ENCODE results near the gene PLEKHA6.
"Not testable (repeated sequence)": the region's sequence is repeated elsewhere in the genome, so short reads cannot be mapped to it uniquely, and the experiment has no call there.

Gene PLEKHA6

DNA sequence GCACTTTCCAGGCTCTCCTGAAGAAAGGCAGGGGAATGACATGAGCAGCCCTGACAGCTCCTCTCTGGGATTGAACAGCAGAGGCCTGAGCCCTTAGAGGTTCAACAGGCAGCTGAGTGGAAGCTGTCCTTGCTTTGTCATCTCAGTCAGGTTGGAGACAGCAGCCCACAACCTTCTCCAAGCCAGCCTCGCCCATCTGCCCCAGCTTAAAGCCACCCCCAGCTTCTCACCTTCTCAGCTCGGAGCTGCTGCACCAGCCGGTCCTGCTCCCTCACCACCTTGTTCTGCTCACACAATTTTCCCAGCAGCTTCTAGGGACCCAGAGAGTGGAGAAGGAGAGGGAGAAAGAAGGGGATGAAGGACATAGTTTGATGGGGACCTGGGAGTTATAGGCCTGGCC lies 110.8 kb downstream of the PLEKHA6 start:
- no peak overlapping the region for H3K4me3 ChIP-seq (ENCODE audit: low read depth, low read length)

DNA sequence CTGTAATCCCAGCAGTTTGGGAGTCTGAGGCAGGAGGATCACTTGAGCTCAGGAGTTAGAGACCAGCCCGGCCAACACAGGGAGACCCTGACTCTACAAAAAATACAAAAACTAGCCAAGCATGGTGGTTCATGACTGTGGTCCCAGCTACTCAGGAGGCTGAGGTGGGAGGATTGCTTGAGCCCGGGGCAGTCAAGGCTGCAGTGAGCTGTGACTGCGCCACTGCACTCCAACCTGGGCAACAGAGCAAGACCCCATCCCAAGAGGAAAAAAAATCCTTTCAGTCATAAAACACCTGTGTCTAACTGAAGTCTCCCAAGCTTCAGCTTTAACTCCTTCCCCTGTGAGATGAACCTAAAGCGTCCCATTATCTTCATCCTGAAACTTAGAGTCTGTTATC lies 112.9 kb downstream of the PLEKHA6 start:
- H3K4me3 ChIP-seq (ENCODE audit: low read depth, low read length) = no peak overlapping the region

DNA sequence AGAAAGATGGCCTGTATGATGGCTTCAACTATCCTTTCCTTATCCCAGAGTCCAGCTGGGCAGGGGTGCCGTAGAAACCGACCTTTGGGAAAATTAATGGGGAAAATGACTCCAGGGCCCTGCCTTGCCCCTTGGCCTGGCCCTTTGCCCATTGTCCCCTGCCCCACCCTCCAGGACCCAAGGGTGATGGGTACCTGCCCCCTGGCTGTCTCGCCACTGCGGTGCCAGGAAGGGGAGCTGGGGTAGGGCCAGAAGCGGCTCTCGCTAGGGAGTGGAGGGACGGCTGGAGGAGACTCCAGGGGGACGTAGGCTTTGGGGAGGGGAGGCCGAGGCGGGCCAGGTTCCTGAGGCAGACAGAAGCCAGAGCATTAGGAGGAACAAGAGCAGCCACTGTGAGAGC lies 116.8 kb downstream of the PLEKHA6 start:
- no peak overlapping the region for H3K4me3 ChIP-seq (ENCODE audit: low read depth, low read length)

DNA sequence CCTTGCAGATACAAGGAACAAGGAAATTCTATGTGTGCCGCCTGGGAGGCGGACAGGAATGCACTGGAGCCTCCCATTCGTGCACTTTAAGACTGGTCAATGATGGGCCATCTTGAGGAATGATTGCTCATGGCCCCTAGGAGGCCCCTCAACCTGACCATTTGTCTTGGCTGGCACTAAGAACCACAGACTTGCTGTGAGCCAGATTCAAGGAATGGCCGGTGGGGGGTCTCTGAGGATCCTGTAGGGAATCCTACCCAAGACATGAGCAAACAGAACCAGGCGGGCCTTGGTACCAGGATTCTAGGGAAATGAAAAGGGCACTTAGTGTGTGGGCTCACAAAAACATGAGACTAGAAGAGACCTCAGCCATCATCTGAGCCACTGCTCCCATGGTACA lies 117.8 kb downstream of the PLEKHA6 start:
- no peak overlapping the region for H3K4me3 ChIP-seq (ENCODE audit: low read depth, low read length)

- no peak overlapping the region for H3K4me3 ChIP-seq (ENCODE audit: low read depth, low read length)
Measured at GRCh38 chr1:204241050-204241449, 118.7 kb downstream of the PLEKHA6 start.

DNA sequence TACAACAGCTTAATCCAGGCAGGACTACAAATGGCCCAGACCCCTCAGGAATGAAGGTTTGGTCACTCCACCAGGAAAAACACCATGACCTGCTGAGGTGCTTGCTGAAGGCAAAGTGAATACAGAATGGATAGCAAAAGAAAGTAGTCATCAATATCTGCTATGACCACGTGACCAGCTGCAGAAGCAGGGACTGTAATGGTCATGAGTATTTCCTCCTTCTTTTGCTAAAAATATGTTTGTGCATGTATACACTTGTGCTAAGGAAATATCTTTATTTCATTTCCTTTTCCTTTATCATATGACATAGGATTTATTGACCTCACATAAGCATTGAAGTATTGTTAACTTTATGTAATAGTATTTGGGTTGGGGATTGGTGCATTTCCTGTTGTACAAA lies 119.5 kb downstream of the PLEKHA6 start:
- no peak overlapping the region for H3K4me3 ChIP-seq (ENCODE audit: low read depth, low read length)

GRCh38 chr1:204239401-204239800 lies 120.3 kb downstream of the PLEKHA6 start:
- H3K4me3 ChIP-seq (ENCODE audit: low read depth, low read length) = not testable (repeated sequence)

GRCh38 chr1:204238520-204238919 lies 121.2 kb downstream of the PLEKHA6 start:
- H3K4me3 ChIP-seq (ENCODE audit: low read depth, low read length) = not testable (repeated sequence)

DNA sequence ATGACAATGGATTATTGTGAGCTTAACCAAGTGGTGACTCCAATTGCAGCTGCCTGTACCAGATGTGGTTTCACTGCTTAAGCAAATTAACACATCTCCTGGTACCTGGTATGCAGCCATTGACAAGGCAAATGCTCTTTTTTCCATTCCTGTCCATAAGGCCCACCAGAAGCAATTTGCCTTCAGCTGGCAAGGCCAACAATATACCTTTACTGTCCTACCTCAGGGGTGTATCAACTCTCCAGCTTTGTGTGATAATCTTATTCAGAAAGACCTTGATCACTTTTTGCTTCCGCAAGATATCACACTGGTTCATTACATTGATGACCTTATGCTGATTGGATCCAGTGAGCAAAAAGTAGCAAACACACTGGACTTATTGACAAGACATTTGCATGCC lies 122.2 kb downstream of the PLEKHA6 start:
- not testable (repeated sequence) for H3K4me3 ChIP-seq (ENCODE audit: low read depth, low read length)

DNA sequence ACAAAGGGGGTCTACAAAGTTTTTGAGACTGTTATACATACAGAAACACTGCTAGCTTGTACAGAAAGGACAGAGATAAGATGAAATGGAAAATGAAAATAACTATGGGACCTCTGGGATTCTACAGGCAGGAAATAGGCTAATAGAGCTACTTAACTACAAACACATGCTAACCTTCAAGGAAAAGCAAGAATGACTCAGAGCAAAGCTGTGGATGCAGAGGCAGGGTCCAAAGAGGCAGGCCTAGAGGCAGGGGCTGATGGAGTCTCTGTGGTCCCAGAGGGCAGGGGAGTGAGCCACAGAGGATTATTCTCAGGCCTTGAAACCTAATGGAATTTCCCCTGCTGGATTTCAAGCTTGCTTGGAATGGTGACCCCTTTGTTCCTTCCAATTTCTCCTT lies 127.2 kb downstream of the PLEKHA6 start:
- H3K4me3 ChIP-seq (ENCODE audit: low read depth, low read length) = no peak overlapping the region

DNA sequence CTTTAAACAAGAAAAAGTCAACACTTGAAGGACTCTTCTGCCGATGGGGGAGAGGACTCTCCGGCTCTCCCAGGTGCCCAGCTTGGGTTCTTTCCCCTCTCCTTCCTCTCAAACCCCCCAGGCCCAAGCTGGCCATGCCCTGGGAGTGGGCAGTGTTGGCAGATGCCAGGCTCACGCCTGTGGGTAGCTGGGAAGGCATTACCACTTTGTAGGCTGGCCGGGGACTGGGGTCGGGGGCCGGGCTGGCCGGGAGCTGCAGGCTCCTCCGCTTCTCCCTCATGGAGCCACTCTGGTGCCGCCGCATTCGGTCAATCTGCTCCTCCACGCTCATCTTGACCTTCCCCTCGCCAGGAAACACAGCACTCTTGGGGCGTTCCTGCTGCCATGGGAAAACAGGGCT lies 129.5 kb downstream of the PLEKHA6 start:
- H3K4me3 ChIP-seq (ENCODE audit: low read depth, low read length) = no peak overlapping the region

DNA sequence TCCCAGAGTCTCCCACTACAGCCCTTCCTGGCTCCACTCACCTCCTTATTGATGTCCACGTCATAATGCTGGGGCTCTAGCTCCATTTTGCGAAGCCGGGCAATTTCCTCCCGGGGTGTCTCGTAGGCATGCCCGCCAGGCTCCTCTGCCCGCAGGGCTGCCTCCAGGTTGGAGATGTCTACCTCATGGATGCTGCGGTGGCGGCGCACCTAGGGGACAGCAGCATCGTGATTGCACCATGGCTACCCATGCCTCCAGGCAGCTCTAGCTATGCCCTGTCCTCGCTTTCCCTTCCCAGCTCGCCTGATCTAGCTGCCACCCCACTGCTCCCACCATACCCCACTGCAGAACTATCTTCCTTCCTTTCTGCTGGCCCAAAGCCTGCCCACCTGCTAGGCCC lies 130.8 kb downstream of the PLEKHA6 start:
- H3K4me3 ChIP-seq (ENCODE audit: low read depth, low read length) = no peak overlapping the region

GRCh38 chr1:204227996-204228785 lies 131.5 kb downstream of the PLEKHA6 start:
- no peak overlapping the region for H3K4me3 ChIP-seq (ENCODE audit: low read depth, low read length)

- H3K4me3 ChIP-seq (ENCODE audit: low read depth, low read length) = no peak overlapping the region
Measured at GRCh38 chr1:204227351-204227750, 132.4 kb downstream of the PLEKHA6 start.

GRCh38 chr1:204225841-204226735 lies 133.6 kb downstream of the PLEKHA6 start:
- H3K4me3 ChIP-seq (ENCODE audit: low read depth, low read length) = no peak overlapping the region

DNA sequence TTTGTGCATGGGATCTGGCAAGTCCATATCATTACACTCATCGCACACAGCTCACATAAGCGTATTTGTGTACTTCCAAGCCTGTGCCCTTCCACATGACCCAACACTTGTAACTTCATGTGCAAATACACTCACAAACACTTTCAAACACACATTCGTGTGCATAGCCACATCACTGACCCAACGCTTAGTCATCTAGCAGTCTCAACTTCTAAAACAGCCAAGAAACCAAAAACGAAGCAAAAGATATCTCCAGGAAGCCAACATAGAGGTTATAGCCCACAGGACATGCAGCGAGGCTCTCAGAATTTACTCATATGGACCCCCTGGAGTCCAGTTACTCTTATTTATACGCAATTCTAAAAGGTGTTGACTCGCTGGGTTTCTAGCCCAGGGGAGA lies 135.1 kb downstream of the PLEKHA6 start:
- H3K4me3 ChIP-seq (ENCODE audit: low read depth, low read length) = no peak overlapping the region

DNA sequence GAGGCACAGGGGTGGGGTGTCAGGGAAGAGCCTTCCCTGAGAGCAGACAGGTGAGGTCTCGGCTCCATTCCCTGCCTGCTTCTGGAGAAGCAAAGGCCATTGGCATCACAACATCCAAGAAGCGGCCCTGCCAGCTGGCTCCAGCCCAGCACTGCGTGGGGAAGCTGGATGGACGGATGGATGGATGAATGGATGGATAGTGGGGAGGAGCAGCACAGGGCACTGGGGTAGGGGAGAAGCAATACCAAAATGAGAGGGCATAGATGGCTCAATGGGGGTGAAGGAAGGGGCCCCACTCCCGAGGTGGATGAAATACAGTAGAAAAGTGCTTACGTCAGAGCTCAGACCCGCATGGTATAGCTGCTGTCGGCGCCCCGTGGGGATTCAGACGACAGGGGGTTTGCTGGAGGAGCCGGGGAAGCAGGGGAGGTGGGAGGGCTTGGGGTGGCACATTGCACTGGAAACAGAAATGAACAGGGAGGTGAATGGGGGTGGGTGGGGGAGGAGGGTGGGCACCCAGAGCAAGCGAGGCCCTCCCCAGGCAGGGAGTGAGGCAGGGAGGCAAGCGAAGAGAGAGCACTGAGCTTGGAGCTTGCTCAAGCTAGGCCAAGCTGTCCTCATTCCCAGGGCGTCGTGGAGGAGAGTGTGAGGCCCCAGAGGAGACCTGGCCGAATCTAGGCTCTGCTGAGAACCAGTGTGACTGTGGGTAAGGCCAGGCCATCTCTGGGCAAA lies 136.4 kb downstream of the PLEKHA6 start:
- no peak overlapping the region for H3K4me3 ChIP-seq (ENCODE audit: low read depth, low read length)

GRCh38 chr1:204222764-204223055 lies 137.0 kb downstream of the PLEKHA6 start:
- H3K4me3 ChIP-seq (ENCODE audit: low read depth, low read length) = no peak overlapping the region

DNA sequence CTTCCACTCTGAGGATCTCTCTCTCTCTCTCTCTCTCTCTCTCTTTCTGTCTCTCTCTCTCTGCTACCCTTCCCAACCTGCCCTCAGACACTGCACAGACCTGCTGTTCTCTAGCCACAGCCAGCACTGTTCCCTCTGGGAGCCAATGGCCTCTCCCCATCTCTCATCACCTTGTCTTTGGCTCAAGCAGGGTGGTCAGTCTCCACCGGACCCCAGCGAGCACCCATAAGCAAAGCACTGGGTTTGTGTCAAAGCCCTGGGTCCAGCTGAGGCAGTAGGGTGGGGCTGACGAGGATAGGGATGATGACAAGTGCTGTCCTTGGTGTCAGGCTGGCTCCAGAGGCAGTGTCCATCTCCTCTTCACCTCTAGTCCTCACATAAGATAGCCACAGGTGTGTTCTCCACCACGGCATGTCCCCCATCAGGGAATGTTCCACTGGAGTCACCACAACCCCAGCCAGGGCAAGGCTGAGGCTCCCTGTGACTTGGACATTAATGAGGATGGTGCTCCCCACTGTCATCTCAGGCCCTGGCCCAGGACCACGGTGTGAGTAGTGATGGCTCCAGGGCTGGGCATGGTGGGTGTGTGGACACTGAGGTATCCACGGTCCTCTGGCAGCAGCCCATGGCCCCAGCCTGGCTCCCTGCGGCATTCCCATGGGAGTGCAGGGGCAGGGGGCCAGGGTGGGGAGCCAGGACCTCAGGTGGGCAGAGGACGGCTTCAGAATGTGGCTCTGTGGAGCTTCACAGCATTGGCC lies 137.5 kb downstream of the PLEKHA6 start:
- no peak overlapping the region for H3K4me3 ChIP-seq (ENCODE audit: low read depth, low read length)

- no peak overlapping the region for H3K4me3 ChIP-seq (ENCODE audit: low read depth, low read length)
Measured at GRCh38 chr1:204221271-204221670, 138.5 kb downstream of the PLEKHA6 start.
